GM12878 (cell line): ENCODE measurements around the gene RIMBP2. TPM values are rescaled to one million over a fixed set of nuclear protein-coding genes. Genes with fewer than 3 reads are reported as not detected.

Source experiments
- ATAC-seq: fragments of 200-7000 bp; cut with Tn5 transposase; 3 replicates; pipeline ENCODE4 v1.9.1; 2020; ENCODE audit warnings: mild to moderate bottlenecking, moderate library complexity
- BruUV-seq: library from RNA; stranded (reverse); fragments of 400-500 nt; replicated peaks from 2 replicates; lab custom pipeline; 2021; lab: Mats Ljungman, UMichigan
- CTCF ChIA-PET: fragments of 300-600 bp; sonication (Branson Sonifier 250); formaldehyde crosslinking; extraction: SDS; loops from one replicate; lab custom pipeline; 2021; ENCODE audit warnings: inconsistent platforms; lab: Yijun Ruan, JAX
- POLR2A ChIA-PET: fragments of 350-600 bp; formaldehyde crosslinking; extraction: SDS; loops from one replicate; lab custom pipeline; 2021; ENCODE audit warnings: inconsistent platforms; lab: Charles Lee
- RAD21 ChIA-PET: fragments of 300-600 bp; sonication (Branson Sonifier 250); formaldehyde crosslinking; loops from one replicate; lab custom pipeline; 2023; ENCODE audit warnings: antibody characterized with exemption; ENCODE audit not compliant: unreplicated experiment; lab: Charles Lee
- SMC1A ChIA-PET: fragments of 300-600 bp; sonication (Branson Sonifier 250); formaldehyde crosslinking; loops from one replicate; lab custom pipeline; 2023; ENCODE audit not compliant: unreplicated experiment, uncharacterized antibody; lab: Charles Lee
- DNase-seq: peaks from one replicate; pipeline ENCODE4 v3.0.0-alpha.2; 2011; ENCODE audit warnings: low read depth, low spot score
- FAIRE-seq: peaks from 3 replicates; lab custom pipeline; 2011; peaks lifted over from hg19 to GRCh38; lab: Jason Lieb, UNC
- H2AFZ ChIP-seq: 2 replicates; pipeline ENCODE4 v1.6.0; 2011; ENCODE audit warnings: low read depth, low read length, control low read depth; ENCODE audit not compliant: control insufficient read depth
- H3K27ac ChIP-seq: 2 replicates; pipeline ENCODE4 v1.5.1; 2011; ENCODE audit warnings: control low read depth; ENCODE audit not compliant: control insufficient read depth, insufficient read depth
- H3K27me3 ChIP-seq, 2 experiments: replicated peaks in 1 of 2; 2 replicates each; pipeline versions ENCODE4 v1.6.0 to v1.6.1; 2011; ENCODE audit warnings: low read length in 1 of 2; ENCODE audit not compliant: control insufficient read depth in 2 of 2, insufficient read depth in 2 of 2
- H3K36me3 ChIP-seq, 2 experiments: 2 replicates each; pipeline ENCODE4 v1.5.1; 2011; ENCODE audit warnings: low read length in 1 of 2; ENCODE audit not compliant: control insufficient read depth in 2 of 2, insufficient read depth in 2 of 2
- H3K4me1 ChIP-seq: 2 replicates; pipeline ENCODE4 v1.6.1; 2011; ENCODE audit warnings: mild to moderate bottlenecking, low read length, moderate library complexity, mixed read lengths; ENCODE audit not compliant: control insufficient read depth, insufficient read depth
- H3K4me2 ChIP-seq: 2 replicates; pipeline ENCODE4 v1.6.0; 2011; ENCODE audit warnings: control low read depth; ENCODE audit not compliant: control insufficient read depth, insufficient read depth
- H3K4me3 ChIP-seq: fragments of 200-600 bp; sonication (generic); 2 replicates; pipeline ENCODE4 v1.5.1; 2016
- H3K79me2 ChIP-seq: 2 replicates; pipeline ENCODE4 v1.6.0; 2011; ENCODE audit warnings: low read length; ENCODE audit not compliant: control insufficient read depth, insufficient read depth
- H3K9ac ChIP-seq: 2 replicates; pipeline ENCODE4 v1.8.0; 2011; ENCODE audit warnings: low read length, control low read depth, mixed read lengths; ENCODE audit not compliant: control insufficient read depth, insufficient read depth
- H3K9me3 ChIP-seq: replicated peaks from 3 replicates; pipeline ENCODE4 v1.5.1; 2011; ENCODE audit warnings: mild to moderate bottlenecking, low read length; ENCODE audit not compliant: control insufficient read depth, insufficient read depth
- H4K20me1 ChIP-seq: 2 replicates; pipeline ENCODE4 v1.6.0; 2011; ENCODE audit not compliant: control insufficient read depth, insufficient read depth
- LARP7 ChIP-seq: fragments of 450-650 bp; IDR thresholded peaks from 2 replicates; pipeline ENCODE4 v1.6.1; 2017; ENCODE audit warnings: mild to moderate bottlenecking
- WGBS: methylation state at CpG from one replicate; pipeline ENCODE4 v1.1.6; 2016; ENCODE audit warnings: low lambda C conversion rate; ENCODE audit not compliant: insufficient replicate concordance, insufficient coverage; ENCODE audit errors: missing lambda C conversion rate; 5-methylcytosine and 5-hydroxymethylcytosine counted together
- in situ Hi-C: fragments of 300-500 bp; cut with MboI; formaldehyde crosslinking; loops from 9 replicates; pipeline ENCODE4 v1.14.3; 2018; ENCODE audit warnings: mixed read lengths
- intact Hi-C: fragments of 100-400 bp; cut with micrococcal nuclease; formaldehyde crosslinking; loops from one replicate; pipeline ENCODE4 v1.14.2; 2022; ENCODE audit not compliant: unreplicated experiment
- polyA plus RNA-seq, 11 experiments: library from polyadenylated mRNA; depleted of rRNA in 4 of 11; unstranded in 6 of 11; stranded (reverse) in 5 of 11; fragments of >200 nt; fragmentation: Nextera tagmentation in 4 of 11; fragmentation: Illumina TruSeq in 1 of 11; extraction: Ambion mirVana in 4 of 11; extraction: Trizol in 1 of 11; gene quantifications; 1 replicate in 1 of 11; 2 replicates in 10 of 11; pipeline versions ENCODE4 v1.2.1 to v1.2.3, GENCODE V29; 2011 to 2016; ENCODE audit warnings: inconsistent platforms in 2 of 11, missing spikeins in 2 of 11, low read depth in 1 of 11
- total RNA-seq, 4 experiments: library from RNA; depleted of rRNA in 3 of 4; stranded (reverse); fragments of >200 nt in 3 of 4; fragmentation: Illumina TruSeq in 1 of 4; extraction: Trizol in 1 of 4; gene quantifications; 2 replicates each; pipeline versions ENCODE4 v1.2.1 to v1.2.3, GENCODE V29; 2013 to 2021
- TF ChIP-seq, protein P1 (sequence below): IDR thresholded peaks from 2 replicates; pipeline ENCODE4 v1.6.1; 2012; ENCODE audit warnings: mild to moderate bottlenecking, low read depth, low read length

Gene RIMBP2
- total and polyA plus RNA-seq, 10 of the 15 experiments (the other 5 are each of a cell fraction or from before 2014, with no cell fraction given), result 0.04 to 2.9 (median 0.07) TPM; not detected in 1

DNA sequence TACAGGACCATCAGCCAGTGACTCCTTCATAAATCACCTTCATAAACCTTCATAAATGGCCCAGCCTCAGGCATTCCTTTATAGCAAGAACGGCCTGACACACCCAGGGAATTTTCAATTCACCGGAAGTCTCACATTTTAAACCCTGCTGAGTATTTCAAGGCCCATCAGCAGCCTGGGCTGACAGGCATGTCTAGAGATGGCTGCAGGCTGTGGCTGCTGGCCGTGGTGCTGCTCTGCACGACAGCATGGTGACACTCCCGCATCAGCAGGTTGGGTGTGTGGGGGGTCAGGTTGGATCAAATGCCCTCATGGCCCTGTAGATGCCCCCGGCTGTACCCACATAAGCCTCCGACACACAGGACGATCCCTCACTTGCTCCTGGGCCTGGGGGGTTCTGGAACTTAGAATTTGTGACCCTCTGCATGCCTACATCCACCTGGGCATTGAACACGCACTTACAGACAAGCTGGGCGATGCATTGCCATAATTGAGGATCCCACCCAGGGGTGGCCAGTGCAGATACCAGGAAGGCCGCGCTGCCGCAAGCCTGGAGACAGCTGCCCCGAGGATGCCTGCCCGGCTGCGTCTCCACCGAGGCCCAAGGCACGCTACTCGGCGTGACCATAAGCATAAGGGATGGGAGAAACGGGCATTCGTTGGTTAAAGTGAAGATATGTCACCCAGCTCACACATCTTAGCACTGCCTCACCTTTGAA is 254.1 kb downstream of the RIMBP2 start:
- Histone ChIP-seq H4K20me1 (no peaks in the 10 kb centered on the region), H3K4me1 (no peaks in the 10 kb centered on the region), H3K27me3 (no peaks in the 10 kb centered on the region), H2AFZ (no peak overlapping the region), H3K79me2 (no peaks in the 10 kb centered on the region), H3K36me3 (no peaks in the 10 kb centered on the region), H3K9me3 (no peaks in the 10 kb centered on the region), H3K9ac (no peak overlapping the region), H3K4me2 (no peak overlapping the region), H3K4me3 (no peak overlapping the region), H3K27ac (no peak overlapping the region)
- no TSS peak for BruUV-seq
- intact Hi-C loops, result no loop called here
- TF ChIP-seq, protein P1, sequence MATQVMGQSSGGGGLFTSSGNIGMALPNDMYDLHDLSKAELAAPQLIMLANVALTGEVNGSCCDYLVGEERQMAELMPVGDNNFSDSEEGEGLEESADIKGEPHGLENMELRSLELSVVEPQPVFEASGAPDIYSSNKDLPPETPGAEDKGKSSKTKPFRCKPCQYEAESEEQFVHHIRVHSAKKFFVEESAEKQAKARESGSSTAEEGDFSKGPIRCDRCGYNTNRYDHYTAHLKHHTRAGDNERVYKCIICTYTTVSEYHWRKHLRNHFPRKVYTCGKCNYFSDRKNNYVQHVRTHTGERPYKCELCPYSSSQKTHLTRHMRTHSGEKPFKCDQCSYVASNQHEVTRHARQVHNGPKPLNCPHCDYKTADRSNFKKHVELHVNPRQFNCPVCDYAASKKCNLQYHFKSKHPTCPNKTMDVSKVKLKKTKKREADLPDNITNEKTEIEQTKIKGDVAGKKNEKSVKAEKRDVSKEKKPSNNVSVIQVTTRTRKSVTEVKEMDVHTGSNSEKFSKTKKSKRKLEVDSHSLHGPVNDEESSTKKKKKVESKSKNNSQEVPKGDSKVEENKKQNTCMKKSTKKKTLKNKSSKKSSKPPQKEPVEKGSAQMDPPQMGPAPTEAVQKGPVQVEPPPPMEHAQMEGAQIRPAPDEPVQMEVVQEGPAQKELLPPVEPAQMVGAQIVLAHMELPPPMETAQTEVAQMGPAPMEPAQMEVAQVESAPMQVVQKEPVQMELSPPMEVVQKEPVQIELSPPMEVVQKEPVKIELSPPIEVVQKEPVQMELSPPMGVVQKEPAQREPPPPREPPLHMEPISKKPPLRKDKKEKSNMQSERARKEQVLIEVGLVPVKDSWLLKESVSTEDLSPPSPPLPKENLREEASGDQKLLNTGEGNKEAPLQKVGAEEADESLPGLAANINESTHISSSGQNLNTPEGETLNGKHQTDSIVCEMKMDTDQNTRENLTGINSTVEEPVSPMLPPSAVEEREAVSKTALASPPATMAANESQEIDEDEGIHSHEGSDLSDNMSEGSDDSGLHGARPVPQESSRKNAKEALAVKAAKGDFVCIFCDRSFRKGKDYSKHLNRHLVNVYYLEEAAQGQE, result peak; percentile 71; the same call in 1 of the 2 replicates
- TF ChIP-seq LARP7, result no peak
- 58% methylated on average over 22 of the region's 22 CpGs for WGBS
- RAD21 ChIA-PET, result interaction anchor here (1.4 kb wide), 1 partner anchor 19 kb away, joined by 4 read pairs; no protein-coding TSS in a partner anchor
- ATAC-seq (no peak), DNase-seq (no peak), FAIRE-seq (no peak)
- SMC1A ChIA-PET, result no interaction called here
- POLR2A ChIA-PET, result no interaction called here
- in situ Hi-C loops, result no loop called here
- CTCF ChIA-PET, result no interaction called here
